DMS153 (cell line): ENCODE results near the gene OR2V1.
"Not testable (repeated sequence)": the region's sequence is repeated elsewhere in the genome, so short reads cannot be mapped to it uniquely, and the experiment has no call there.

Source experiments
- DNase-seq: peaks from one replicate; lab custom pipeline; 2025; lab: John Stamatoyannopoulos, UW

Gene OR2V1, protein sequence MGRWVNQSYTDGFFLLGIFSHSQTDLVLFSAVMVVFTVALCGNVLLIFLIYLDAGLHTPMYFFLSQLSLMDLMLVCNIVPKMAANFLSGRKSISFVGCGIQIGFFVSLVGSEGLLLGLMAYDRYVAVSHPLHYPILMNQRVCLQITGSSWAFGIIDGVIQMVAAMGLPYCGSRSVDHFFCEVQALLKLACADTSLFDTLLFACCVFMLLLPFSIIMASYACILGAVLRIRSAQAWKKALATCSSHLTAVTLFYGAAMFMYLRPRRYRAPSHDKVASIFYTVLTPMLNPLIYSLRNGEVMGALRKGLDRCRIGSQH

DNA sequence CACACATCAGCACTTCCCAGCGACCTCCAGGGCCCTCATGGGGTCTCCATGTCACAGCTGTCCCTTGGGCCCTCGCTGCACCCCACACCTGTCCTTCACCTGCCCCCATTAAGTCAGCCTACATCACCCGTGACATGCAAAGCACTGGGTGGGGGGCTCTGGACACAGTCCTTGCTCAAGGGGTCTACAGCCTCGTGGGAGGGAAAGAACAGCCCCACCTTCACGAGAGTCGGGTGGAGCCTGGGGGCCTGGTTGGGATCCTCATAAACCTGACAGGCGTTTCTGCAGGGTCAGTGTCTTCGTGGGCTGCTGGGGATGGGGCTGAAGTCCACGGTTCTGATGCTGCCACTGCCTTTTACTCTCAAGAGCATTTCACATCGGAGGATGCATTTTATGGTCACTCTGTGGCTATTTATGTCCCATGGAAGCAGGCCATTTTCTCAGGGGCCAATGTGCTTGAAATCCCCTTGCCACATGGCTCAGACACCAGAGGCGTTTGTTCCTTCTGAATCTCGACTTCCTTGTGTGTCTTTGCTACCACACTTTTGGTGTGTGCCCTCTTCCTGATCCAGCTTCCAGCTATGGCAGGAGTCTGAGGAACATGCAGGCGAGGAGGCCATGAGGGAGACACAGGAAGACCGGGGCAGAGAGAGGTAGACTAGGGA, at the start of gene OR2V1:
Gene OR2V1 (minus strand): TSS at position 338 of the 665 bp plus-strand sequence. CDS start 5,865 bp downstream, outside the sequence.
- DNase-seq: no peak

DNA sequence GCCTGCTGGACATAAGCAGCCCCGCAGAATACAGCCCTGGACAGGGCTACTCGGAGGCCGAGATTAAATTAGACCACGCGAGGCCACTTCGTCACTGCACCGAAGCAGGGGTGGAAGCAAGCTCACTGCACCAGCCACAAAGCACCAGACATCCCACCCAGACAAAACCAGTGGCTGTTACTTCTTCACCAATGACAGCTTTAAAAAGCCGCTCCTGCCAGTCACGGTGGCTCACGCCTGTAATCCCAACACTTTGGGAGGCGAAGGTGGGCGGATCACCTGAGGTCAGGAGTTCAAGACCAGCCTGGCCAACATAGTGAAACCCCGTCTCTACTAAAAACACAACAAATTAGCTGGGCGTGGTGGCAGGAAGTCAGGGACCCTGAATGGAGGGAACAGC, 46.6 kb upstream of the OR2V1 start:
- not testable (repeated sequence) for DNase-seq

DNA sequence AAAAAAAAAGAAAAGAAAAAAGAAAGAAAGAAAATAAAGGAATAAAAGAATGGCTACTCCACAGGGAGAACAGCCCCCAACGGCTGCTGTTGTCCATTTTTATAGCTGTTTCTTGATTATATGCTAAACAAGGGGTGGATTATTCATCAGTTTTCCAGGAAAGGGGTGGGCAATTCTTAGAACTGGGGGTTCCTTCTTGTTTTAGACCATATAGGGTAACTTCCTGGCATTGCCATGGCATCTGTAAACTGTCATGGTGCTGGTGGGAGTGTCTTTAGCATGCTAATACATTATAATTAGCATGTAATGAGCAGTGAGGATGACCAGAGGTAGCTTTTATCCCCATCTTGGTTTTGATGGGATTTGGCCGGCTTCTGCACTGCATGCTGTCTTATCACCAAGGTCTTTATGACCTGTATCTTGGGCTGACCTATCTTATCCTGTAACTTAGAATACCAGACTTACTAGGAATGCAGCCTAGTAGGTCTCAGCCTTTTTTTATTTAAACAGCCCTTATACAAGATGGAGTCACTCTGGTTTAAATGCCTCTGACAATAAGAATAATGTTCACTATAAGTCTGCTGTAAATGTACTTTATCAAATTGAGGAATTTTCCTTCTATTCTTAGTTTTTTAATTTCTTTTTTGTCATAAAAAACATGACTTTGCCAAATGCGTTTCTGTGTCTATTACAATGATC, 45.4 kb upstream of the OR2V1 start:
- no peak for DNase-seq

DNA sequence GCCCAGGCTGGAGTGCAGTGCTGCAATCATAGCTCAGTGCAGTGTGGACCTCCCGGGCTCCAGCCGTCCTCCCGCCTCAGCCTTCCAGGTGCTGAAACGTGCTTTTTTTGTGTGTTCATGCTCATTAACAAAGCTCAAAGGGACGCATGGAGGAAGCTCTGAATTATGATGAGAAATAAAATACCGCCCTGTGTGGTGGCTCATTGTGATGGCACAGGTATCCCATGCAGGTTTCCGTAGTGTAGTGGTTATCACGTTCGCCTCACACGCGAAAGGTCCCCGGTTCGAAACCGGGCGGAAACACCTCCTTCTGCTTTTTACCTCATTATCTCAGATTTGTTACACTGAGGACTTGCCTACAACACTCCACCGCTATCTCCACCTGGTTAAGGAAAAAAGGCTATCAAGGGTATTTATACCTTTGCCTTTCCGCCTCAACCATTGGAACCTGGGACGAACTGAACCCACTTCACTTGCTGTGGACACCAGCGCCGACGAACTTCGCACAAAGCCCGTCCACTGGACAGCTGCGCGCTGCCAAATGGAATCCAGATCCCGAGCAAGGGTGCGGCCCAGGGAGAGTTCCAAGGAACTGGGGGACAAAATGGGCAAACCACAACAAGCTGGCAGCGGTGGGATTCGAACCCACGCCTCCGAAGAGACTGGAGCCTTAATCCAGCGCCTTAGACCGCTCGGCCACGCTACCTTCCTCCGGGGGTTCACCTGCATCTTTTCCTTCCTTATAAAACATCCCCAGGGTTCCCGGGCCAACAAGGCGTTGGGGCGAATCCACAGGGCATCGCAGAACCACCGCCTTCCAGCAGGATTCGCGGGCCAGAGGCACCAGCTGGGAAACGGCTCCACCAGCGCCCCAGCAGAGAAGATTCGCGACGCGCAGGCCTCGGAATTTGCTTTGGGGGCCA, 42.7 kb upstream of the OR2V1 start:
- DNase-seq: no peak

DNA sequence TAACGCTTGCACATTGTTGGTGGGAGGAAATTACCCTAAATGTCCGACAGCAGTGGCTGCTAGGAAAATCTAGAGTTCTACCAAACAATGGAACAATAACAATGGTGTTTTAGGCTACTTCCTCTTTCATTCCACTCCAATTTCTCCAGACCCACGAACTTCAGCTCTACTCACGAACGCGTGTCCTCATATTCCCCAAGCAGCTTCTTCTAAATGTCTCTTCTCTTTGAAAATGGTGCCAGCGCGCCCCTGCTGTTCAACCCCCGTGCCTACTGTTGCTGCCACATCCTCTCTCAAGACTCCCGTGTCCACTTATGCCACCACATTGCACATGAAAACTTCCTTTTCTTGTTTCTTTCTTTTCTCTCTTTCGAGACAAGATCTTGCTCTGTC, 42.1 kb upstream of the OR2V1 start:
- no peak for DNase-seq

DNA sequence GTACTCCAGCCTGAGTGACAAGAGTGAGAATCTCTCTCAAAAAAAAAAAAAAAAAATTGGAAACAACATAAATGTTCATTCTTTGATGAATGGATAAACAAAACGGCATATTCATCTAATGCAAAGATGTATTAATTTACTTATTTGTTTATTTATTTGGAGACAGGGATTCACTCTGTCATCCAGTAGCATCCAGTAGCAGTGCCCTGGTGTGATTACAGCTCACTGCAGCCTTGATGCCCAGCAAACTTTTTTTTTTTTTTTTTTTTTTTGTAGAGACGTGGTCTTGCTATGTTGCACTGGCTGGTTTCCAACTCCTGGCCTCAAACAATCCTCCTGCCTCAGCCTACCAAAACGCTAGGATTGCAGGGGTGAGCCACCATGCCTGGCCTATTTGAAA, 40.8 kb upstream of the OR2V1 start:
- no peak for DNase-seq

DNA sequence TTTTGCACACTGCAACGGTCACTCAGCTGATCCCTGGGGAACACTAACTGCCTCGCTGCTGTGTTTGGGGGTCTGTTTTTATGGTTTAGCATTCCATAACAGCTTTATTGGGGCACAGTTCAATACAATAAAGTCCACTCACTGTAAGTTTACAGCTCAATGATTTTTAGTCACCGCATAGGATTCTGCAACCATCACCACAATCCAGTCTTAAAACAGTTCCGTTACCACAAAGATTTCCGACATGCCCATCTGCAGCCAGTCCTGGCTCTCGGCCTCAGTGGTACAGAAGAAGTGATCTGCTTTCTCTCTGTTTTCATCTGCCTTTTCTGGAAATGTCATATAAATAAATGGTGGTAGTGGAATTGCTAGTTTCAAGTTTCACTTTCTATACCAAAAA, 40.0 kb upstream of the OR2V1 start:
- DNase-seq: no peak

DNA sequence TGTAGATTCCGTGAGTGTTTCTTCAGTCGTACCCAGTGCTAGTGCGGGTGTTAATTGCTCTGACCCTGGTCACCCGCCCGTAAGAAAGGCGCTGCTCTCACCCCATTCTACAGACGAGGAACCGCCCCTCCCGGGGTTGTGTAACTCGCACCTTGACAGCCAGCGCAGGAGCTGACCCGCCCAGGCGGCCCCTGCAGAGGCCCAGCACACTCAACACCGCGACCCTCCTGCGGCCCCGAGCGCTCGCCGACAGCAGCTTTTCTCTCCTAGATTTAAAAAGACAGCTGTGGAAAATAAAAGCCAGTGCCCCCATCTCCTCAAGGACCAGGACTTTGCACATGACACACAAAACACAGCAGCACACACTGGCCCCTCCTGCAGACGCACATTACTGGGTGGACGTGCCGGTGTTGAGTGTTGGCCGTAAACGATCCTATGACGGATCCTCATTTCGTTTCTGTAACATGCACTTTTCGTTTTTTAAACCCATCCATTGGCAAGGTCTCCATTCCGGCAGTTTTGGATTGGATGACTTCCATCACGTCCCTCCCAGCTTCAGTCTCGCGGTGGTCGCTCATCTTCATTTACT, 39.4 kb upstream of the OR2V1 start:
- no peak for DNase-seq

DNA sequence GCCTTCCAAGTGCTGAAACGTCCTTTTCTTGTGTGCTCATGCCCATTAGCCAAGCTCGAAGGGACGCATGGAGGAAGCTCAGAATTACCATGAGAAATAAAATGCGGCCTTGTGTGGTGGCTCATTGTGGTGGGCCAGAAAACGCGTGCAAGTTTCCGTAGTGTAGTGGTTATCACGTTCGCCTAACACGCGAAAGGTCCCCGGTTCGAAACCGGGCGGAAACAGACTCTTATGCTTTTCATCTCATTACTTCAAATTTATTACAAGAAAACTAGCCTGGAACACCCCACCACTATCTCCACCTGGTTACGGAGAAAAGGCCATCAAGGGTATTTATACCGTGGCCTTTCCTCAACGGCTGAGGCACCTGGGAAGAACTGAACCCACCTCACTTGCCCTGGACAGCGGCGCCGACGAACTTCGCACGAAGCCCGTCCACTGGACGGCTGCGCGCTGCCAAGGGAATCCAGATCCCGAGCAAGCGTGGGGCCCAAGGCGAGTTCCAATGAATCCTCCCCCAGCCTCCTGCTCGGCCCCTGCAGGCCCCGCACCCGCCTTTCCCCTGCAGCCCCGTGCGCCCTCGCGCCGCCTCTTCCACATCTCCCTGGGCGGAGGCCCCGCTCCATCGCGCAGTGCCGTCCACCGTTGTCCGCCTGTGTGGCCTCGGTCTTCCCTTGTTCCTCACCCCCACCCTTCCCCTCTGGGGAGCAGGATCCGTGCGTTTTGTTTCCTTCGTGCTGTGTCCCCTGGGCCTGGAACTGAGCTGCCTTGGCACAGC, 38.7 kb upstream of the OR2V1 start:
- DNase-seq: peak; percentile 8

DNA sequence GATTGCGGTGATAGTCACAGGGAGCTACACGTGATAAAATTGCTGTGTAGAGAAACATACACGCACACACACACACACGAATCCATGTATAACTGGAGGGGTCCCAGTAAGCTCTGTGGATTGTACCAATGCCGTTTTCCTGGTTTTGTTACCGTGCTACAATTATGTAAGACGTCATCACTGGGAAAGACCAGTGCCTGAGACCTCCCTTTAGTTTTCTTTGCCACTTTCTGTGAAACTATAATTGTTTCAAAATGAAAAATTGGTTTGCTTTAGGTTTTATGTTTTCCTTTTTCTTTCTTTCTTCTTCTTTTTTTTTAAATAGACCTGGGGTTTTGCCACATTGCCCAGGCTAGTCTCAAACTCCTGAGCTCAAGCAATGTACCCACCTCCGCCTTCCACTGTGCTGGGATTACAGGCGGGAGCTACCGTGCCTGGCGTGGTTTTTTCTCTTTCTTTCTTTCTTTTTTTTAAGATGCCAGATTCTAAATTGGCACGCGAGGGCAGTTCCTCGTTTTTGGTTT, 37.7 kb upstream of the OR2V1 start:
- DNase-seq: peak; percentile 4

DNA sequence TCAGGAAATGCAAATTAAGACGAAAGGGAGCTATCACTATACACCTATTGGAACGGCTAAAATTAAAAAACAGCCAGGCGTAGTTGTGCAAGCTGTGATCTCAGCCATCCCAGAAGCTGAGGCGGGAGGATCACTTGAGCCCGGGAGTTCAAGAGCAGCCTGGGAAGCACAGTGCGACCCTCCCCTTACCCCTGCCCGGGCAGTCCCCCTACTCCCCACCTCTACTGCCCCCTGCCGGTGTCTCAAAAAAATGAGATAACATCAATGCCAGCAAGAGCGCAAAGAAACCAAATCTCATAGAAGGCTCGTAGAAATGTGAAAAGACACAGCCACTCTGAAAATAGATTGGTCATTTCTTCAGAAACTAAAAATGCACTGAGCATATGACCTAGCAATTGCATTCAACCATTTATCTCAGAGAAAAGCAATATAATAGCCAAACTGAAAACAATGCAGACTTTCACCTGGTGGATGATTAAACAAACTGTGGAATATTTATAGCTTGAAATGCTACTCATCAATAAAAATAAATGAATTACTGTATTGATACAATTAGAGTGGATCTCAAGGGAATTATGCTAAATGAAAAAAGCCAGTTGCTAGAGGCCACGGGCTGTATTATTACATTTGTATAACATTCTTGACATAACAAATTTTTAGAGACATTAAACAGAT, 37.0 kb upstream of the OR2V1 start:
- DNase-seq: no peak

DNA sequence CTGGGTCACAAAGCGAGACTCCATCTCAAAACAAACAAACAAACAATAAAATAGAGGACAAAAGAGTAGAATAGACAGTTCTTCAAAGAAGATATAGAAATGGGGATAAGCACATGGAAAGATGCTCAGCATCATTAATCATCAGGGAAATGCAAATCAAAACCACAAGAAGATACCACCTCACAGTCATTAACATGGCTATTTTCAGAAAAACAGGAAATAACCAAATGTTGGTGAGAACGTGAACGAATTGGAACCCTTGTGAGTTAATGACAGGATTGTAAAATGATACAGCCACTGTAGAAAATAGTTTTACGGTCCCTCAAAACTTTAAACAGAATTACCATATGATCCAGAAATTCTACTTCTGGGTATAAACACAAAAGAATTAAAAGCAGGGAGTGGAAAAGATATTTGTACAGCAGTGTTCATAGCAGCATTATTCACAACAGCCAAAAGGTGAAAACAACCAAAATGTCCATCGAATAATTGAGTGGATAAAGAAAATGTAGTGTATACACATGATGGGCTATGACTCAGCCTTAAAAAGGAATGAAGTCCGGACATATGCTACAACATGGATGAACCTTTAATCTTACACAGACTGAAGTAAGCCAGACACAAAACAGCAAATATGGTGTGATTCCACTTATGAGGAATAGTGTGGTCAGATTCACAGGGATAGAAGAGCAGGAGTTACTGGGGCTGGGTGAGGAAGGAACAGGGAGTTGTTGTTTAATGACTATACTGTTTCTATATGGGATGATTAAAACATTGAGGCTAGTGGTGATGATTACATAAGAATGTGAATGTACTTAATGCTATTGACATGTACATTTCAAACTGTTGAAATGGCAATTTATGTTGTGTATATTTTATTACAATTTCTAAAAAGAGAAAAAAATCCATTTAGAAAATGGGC, 36.1 kb upstream of the OR2V1 start:
- no peak for DNase-seq

DNA sequence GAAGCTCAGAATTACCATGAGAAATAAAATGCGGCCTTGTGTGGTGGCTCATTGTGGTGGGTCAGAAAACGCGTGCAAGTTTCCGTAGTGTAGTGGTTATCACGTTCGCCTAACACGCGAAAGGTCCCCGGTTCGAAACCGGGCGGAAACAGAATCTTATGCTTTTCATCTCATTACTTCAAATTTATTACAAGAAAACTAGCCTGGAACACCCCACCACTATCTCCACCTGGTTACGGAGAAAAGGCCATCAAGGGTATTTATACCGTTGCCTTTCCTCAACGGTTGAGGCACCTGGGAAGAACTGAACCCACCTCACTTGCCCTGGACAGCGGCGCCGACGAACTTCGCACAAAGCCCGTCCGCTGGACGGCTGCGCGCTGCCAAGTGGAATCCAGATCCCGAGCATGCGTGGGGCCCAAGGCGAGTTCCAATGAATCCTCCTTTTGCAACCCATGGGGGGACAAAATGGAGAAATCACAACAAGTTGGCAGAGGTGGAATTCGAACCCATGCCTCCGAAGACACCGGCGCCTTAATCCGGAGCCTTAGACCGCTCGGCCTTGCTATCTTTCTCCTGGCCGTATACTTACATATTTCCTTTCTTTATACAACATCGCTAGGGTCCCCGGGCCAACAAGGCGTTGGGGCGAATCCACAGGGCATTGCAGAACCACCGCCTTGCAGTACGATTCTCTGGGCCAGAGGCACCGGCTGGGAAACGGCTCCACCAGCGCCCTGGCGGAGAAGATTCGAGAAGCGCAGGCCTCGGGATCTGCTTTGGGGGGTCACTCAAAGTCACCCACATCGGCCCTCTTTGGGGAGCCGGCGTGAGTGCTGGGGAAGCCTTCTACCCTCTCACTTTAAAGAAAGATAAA, 33.3 kb upstream of the OR2V1 start:
- DNase-seq: no peak

DNA sequence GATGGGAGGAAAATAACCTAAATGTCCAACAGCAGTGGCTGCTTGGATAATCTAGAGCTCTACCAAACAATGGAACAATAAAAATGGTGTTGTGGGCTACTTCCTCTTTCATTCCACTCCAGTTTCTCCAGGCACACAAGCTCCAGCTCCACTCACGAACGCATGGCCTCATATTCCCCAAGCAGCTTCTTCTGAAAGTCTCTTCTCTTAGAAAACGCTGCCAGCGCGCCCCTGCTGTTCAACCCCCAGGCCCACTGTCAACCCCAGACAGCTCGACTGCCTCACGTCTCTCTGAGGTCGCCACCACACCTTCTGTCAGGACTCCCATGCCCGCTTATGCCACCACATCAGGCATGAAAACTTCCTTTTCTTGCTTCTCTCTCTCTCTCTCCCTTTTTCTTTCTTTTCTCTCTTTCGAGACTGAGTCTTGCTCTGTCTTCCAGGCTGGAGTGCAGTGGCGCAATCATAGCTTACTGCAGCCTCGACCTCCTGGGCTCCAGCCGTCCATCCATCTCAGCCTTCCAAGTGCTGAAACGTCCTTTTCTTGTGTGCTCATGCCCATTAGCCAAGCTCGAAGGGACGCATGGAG, 32.6 kb upstream of the OR2V1 start:
- DNase-seq: no peak

DNA sequence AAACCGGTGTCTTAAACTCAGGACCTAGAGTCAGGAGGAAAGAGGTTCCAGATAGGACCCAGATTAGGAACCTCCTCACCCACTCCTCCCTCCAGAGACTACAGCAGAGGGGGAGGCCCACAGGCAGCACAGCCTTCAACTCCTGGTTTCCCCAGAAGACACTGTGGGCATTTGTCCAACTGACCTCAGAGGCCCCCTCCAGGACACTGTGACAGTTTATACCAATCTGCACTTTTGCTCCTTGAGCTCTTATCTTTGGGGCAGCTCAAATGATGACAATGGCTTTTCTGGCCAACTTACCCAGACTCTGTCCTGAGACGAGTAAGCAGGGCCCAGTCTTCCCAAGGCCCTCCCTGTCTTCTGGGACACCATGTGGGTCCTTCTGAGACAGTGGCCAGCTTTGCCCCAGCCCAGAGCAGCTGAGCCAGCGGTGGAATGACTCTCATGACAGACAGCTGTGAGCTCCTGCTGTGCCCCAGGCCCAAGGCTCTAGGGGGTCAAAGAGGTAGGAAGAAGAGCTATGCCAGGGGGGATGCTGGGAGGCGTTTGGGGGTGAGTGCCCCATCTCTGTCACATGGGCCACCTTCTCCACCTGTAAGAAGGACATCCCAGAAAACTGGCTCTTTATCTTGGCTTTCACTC, 30.7 kb upstream of the OR2V1 start:
- DNase-seq: no peak

DNA sequence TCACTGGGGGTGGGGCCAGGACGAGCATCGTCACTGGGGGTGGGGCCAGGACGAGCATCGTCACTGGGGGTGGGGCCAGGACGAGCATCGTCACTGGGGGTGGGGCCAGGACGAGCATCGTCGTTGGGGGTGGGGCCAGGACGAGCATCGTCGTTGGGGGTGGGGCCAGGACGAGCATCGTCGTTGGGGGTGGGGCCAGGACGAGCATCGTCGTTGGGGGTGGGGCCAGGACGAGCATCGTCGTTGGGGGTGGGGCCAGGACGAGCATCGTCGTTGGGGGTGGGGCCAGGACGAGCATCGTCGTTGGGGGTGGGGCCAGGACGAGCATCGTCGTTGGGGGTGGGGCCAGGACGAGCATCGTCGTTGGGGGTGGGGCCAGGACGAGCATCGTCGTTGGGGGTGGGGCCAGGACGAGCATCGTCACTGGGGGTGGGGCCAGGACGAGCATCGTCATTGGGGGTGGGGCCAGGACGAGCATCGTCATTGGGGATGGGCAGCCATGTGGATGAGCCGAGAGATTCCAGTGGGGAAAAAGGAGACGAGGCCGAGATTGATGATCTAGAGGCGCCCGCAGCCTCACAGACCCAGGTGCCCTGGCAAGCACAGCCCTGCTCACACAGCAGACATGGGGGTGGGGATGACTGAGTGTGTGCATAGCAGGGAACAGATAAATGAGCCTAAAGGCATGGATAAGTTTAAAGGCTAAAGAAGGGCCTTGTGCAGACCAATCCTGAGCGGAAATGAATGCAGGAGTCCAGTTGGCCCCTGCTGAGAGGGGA, 30.0 kb upstream of the OR2V1 start:
- DNase-seq: not testable (repeated sequence)
